Fibroblast of villous mesenchyme (primary cell): ENCODE measurements around the gene SEMA5A. TPM values are rescaled to one million over a fixed set of nuclear protein-coding genes. Genes with fewer than 3 reads are reported as not detected.

Experiments
- DNase-seq: peaks from one replicate; pipeline ENCODE4 v3.0.0-alpha.2; 2010; ENCODE audit warnings: low read depth
- H3K4me3 ChIP-seq: 2 replicates; pipeline ENCODE4 v1.5.1; 2011; ENCODE audit warnings: low read depth, mild to moderate bottlenecking, low read length
- total RNA-seq: library from RNA; depleted of rRNA; stranded (reverse); fragments of >200 nt; gene quantifications from 2 replicates; pipeline ENCODE4 v1.2.3, GENCODE V29; 2012
- TF ChIP-seq, protein P1 (sequence below): IDR thresholded peaks from 2 replicates; pipeline ENCODE4 v1.5.1; 2012; ENCODE audit warnings: low read depth, mild to moderate bottlenecking, low read length; ENCODE audit not compliant: insufficient read depth

SEMA5A gene
- total RNA-seq, 1 donor = 72.5 TPM

DNA sequence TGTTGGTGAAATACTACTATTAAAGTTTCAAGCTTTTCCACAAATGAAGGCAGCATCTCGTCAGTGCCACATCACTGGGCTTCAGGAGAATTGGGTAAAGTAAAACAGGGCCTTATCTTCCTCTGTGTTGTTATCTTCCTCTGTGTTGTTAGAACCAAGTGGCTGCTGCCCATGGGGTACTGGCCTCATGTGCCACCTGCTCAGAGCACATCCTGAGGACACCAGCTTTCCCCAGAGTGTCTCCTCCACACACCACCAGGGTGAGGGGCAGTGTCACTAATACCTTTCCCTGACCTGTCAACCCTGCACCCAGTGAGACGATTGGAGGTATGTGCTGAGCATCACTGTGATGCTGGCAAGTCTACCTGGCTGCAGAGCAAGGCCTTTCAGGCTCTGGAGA, 499.9 kb downstream of the SEMA5A start:
- no peak overlapping the region for H3K4me3 ChIP-seq
- DNase-seq = no peak
- TF ChIP-seq, protein P1, sequence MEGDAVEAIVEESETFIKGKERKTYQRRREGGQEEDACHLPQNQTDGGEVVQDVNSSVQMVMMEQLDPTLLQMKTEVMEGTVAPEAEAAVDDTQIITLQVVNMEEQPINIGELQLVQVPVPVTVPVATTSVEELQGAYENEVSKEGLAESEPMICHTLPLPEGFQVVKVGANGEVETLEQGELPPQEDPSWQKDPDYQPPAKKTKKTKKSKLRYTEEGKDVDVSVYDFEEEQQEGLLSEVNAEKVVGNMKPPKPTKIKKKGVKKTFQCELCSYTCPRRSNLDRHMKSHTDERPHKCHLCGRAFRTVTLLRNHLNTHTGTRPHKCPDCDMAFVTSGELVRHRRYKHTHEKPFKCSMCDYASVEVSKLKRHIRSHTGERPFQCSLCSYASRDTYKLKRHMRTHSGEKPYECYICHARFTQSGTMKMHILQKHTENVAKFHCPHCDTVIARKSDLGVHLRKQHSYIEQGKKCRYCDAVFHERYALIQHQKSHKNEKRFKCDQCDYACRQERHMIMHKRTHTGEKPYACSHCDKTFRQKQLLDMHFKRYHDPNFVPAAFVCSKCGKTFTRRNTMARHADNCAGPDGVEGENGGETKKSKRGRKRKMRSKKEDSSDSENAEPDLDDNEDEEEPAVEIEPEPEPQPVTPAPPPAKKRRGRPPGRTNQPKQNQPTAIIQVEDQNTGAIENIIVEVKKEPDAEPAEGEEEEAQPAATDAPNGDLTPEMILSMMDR = no peak

DNA sequence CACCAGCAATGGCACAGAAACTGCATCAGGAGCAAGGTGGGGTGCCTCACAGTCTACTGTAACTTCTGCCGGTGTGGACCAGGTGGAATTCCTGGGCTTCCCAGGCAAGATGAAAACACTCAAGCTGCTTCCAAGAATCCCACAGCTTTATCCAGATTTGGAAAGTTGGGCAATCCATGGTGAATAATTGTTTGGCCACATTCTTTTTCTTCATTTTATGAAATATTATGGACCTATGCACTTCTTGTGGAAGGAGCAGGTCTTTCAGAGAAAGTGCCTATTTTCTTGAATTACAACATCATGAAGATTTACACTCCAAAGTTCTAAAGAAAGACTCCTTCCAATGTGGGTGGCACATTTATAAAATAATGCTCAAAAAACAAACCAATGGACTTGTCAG, 503.6 kb downstream of the SEMA5A start:
- no peak overlapping the region for H3K4me3 ChIP-seq
- TF ChIP-seq, protein P1 = no peak
- DNase-seq = no peak

GRCh38 chr5:9040475-9040874, 505.4 kb downstream of the SEMA5A start:
- DNase-seq = peak; percentile 65
- TF ChIP-seq, protein P1 = no peak
- H3K4me3 ChIP-seq = no peak overlapping the region

DNA sequence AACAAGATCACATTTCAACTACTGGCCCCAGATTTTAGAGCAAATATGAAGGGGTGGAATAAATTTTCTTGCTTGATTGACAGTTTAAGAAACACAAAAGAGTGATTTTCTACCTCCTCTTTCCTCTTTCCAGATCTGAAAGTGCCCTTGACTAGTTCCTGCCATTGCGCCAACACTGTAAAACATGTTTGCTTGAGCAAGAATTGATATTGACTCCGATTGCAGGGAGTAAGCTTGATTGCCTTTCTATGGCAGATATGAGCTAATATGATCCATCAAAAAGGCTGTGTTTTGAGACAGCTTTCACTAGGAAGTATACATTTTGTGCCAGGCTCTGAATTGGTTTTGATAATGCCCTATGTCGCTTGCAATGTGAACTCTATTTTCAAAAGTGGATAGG, 508.8 kb downstream of the SEMA5A start:
- DNase-seq = no peak
- TF ChIP-seq, protein P1 = no peak
- H3K4me3 ChIP-seq = no peak overlapping the region

DNA sequence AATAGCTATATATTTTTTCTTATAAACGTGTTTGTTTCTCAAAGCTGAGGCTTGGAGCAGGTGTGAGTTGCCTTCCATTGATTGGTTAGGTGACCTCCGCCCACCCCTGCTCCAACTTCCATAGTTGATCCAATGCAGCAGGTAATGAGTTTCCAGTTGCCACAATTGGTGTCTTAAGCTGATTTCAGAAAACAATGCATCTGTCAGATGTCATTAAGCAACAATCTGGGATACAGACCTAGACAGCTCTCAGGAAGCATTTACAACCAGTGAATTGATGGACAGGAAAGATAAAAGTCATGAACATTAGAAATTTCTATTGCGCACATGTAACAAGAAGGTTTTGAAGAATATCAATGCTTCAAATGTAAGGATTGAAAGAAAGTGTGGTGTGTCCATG, 510.5 kb downstream of the SEMA5A start:
- H3K4me3 ChIP-seq = no peak overlapping the region
- no peak for DNase-seq
- TF ChIP-seq, protein P1 = no peak

- DNase-seq = peak; percentile 89
- H3K4me3 ChIP-seq = no peak overlapping the region
- TF ChIP-seq, protein P1 = no peak
Measured at GRCh38 chr5:9034649-9035048, 511.2 kb downstream of the SEMA5A start.

GRCh38 chr5:9033524-9033923, 512.4 kb downstream of the SEMA5A start:
- H3K4me3 ChIP-seq = no peak overlapping the region
- TF ChIP-seq, protein P1 = no peak
- DNase-seq = no peak
